BLaER1 treated with 17β-estradiol and CSF1 and Interleukin-3, amounts not matched to agents 10 nM and 100 nM (cell line): ENCODE measurements around the gene PDE7B.
"Not testable (repeated sequence)": the region's sequence is repeated elsewhere in the genome, so short reads cannot be mapped to it uniquely, and the experiment has no call there.

Experiments used
- H3K27ac ChIP-seq, 11 experiments: shearing (Covaris generic); formaldehyde crosslinking; 2 replicates each; pipeline ENCODE4 v1.8.1; 2022
- H3K27me3 ChIP-seq, 11 experiments: shearing (Covaris generic); formaldehyde crosslinking; 2 replicates each; pipeline ENCODE4 v1.8.1; 2022
- H3K36me3 ChIP-seq, 11 experiments: shearing (Covaris generic); formaldehyde crosslinking; 2 replicates each; pipeline ENCODE4 v1.8.1; 2022
- H3K4me1 ChIP-seq, 10 experiments: shearing (Covaris generic); formaldehyde crosslinking; 2 replicates each; pipeline ENCODE4 v1.8.1; 2022
- H3K4me2 ChIP-seq, 11 experiments: shearing (Covaris generic); formaldehyde crosslinking; 2 replicates each; pipeline ENCODE4 v1.8.1; 2022
- H3K4me3 ChIP-seq, 10 experiments: shearing (Covaris generic); formaldehyde crosslinking; 2 replicates each; pipeline ENCODE4 v1.8.1; 2022
- H3K9ac ChIP-seq, 11 experiments: shearing (Covaris generic); formaldehyde crosslinking; 2 replicates each; pipeline ENCODE4 v1.8.1; 2022
- H3K9me3 ChIP-seq, 11 experiments: shearing (Covaris generic); formaldehyde crosslinking; replicated peaks in 1 of 11; 2 replicates each; pipeline ENCODE4 v1.8.1; 2022
- H4K20me1 ChIP-seq, 11 experiments: shearing (Covaris generic); formaldehyde crosslinking; 2 replicates each; pipeline ENCODE4 v1.8.1; 2022
- Cebpa-rat ChIP-seq, 11 experiments: shearing (Covaris generic); IDR thresholded peaks; 2 replicates each; pipeline ENCODE4 v1.8.1; 2022

Gene PDE7B

DNA sequence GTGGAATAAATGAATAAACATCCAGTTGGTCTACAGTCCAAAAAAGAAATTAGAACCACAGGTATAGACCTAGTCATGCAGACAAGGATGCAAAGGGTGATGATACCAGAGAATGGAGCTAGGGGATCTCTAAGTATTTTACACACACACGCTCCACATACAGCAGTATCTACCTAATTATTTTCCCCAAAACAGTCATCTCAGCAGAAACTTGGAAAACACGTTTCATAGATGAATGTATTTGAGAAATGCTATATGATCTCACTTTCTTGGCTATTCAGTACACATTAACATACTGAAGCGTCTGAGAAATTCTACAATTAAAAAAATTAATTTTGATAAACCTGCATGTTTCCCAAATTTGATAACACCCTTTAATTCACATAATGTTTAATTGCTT lies 243.3 kb downstream of the PDE7B start:
- no peaks in the 10 kb centered on the region for H4K20me1 ChIP-seq
- no peak overlapping the region for H3K4me3 ChIP-seq
- TF ChIP-seq Cebpa-rat (IDR thresholded peaks at IDR 0.05), result no peak
- H3K4me2 ChIP-seq, result no peak overlapping the region
- H3K27me3 ChIP-seq, result no peaks in the 10 kb centered on the region
- H3K4me1 ChIP-seq, result no peaks in the 10 kb centered on the region
- no peak overlapping the region for H3K9ac ChIP-seq
- no peaks in the 10 kb centered on the region for H3K36me3 ChIP-seq
- H3K9me3 ChIP-seq, result peaks cover 0 to 6% (median 0%) of the 10 kb centered on the region in 11 experiments; a peak in 1 of 22 replicates
- no peak overlapping the region for H3K27ac ChIP-seq

DNA sequence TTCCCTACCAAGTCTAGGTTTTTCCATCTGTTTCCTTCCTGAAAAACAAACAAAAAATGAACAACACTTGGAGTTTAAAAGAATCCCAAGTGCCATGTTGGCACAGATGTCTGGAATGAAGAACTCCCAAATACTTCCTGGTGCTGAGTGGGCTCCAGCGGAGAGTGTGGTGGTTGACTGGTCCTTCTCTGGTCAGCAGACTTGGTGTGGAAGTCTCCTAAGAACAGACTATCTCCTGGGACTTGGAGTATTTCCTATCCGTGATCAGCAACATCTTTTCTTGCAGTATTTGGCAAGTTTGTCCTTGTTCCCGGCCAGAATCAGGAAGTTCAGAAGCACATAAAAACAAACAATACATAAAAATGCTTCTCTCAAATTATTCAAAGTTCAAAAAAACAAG lies 244.5 kb downstream of the PDE7B start:
- H3K4me3 ChIP-seq, result no peak overlapping the region
- H3K27ac ChIP-seq, result no peak overlapping the region
- H4K20me1 ChIP-seq, result no peaks in the 10 kb centered on the region
- H3K9ac ChIP-seq, result no peak overlapping the region
- peaks cover 0 to 6% (median 0%) of the 10 kb centered on the region in 11 experiments; a peak in 1 of 22 replicates for H3K9me3 ChIP-seq
- H3K36me3 ChIP-seq, result no peaks in the 10 kb centered on the region
- no peak for TF ChIP-seq Cebpa-rat (IDR thresholded peaks at IDR 0.05)
- no peaks in the 10 kb centered on the region for H3K27me3 ChIP-seq
- H3K4me1 ChIP-seq, result no peaks in the 10 kb centered on the region
- no peak overlapping the region for H3K4me2 ChIP-seq

DNA sequence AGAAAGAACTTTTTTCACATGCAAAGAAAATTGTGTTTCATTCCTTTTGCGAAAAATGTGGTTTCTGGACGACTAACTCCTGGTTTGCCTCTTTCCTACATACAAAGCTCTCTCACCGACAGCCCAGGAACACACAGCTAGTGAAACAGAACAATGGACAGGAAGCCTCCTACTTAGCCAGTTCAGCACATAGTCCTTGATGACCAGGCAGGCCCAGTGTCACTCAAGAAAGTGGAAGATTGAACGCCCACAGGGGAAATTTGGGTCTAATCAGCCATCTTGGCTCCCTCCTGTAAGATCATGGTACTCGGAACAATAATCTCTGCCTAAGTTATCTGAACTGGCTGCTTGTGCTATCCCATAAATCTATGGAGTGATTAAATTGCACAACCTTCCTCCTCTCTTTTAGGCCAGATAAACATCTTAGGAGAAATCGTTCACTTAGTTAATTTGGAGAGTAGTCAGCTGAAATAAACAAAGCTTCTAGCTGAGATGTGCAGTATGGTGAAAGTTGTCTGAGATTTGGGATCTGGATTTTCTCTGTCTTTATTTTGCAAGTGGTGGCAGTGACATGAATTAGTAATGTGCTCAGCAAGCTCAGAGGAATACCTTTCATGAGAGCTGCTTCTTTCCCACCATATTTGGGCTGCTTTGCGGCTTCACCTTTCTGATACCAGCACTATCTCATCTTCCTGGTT lies 251.6 kb downstream of the PDE7B start:
- no peak for TF ChIP-seq Cebpa-rat (IDR thresholded peaks at IDR 0.05)
- Histone ChIP-seq H3K9ac (no peak overlapping the region), H3K27ac (no peak overlapping the region), H3K36me3 (no peaks in the 10 kb centered on the region), H3K4me1 (no peaks in the 10 kb centered on the region), H3K4me2 (no peak overlapping the region), H3K27me3 (no peaks in the 10 kb centered on the region), H3K4me3 (no peak overlapping the region), H3K9me3 (no peaks in the 10 kb centered on the region), H4K20me1 (no peaks in the 10 kb centered on the region)

DNA sequence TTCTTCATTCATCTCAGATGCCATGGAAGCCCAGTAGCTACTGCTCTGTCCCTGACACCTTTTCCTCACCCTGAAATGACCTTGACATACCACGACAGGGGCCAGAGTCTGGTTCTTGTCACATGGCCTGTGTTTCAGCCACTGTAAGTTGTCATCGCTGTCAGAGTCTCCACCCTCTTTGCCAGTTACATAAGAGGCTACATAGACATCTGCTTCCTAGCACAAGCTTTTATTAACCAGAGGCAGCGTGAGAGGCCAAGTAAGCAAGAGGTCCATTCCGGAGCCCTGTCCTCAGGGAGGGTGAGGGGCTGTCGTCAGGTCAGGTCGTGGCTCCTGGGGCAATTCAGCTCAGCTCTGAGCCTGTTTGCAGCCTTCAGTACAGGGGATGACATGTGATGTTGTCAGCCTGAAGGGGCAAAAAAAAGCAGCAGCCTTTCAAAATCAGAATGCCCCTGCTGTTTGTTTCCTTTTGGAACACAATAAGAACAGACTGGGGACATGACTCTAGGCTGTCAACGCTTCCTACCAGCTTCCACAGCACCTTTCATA lies 252.3 kb downstream of the PDE7B start:
- H3K27me3 ChIP-seq, result no peaks in the 10 kb centered on the region
- no peak overlapping the region for H3K4me2 ChIP-seq
- H4K20me1 ChIP-seq, result no peaks in the 10 kb centered on the region
- H3K36me3 ChIP-seq, result no peaks in the 10 kb centered on the region
- no peaks in the 10 kb centered on the region for H3K9me3 ChIP-seq
- no peak overlapping the region for H3K27ac ChIP-seq
- TF ChIP-seq Cebpa-rat (IDR thresholded peaks at IDR 0.05), result no peak
- H3K9ac ChIP-seq, result no peak overlapping the region
- H3K4me3 ChIP-seq, result no peak overlapping the region
- no peaks in the 10 kb centered on the region for H3K4me1 ChIP-seq

DNA sequence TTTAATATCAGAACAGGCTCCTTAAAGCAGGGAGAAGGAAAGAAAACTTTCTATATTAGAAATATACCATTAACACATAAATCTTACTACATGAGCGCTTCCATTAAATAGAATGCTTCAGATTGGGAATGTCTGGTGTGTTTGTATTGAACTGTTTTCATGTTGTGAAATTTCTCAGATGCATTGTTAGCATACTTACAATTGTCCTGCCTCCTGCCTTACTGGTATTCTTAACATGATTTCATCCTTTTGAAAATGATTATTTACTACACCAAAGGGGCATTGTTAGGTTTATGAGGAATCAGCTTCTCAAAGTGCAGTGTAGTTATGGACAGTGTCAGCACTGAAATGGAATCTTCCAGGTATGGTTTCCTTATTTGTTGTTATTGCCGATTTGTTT lies 253.1 kb downstream of the PDE7B start:
- no peak overlapping the region for H3K4me2 ChIP-seq

DNA sequence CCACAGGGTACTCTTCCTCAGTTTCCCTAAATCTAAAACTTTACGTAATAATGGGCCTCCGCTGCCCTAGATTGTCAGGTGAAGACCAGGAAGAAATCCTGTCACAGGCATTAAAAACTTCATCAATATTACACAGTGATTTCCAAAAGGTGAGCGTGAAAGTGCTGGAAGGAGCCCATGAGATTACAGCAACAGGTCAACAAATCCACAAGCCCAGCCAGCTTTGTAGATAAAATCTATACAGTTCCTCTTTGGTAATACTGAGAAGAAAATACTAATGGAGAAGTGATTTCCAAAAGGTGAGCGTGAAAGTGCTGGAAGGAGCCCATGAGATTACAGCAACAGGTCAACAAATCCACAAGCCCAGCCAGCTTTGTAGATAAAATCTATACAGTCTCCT lies 254.3 kb downstream of the PDE7B start:
- H3K4me2 ChIP-seq, H3K36me3 ChIP-seq, H3K4me1 ChIP-seq, H4K20me1 ChIP-seq, H3K27ac ChIP-seq, H3K9ac ChIP-seq, H3K4me3 ChIP-seq, H3K27me3 ChIP-seq, H3K9me3 ChIP-seq: not testable (repeated sequence)

More for the DNA sequence above, 253.1 kb downstream of the PDE7B start:
- no peaks in the 10 kb centered on the region for H3K36me3 ChIP-seq
- H3K9ac ChIP-seq, result no peak overlapping the region
- no peak overlapping the region for H3K4me3 ChIP-seq
- H3K27ac ChIP-seq, result no peak overlapping the region
- no peaks in the 10 kb centered on the region for H3K9me3 ChIP-seq
- H4K20me1 ChIP-seq, result no peaks in the 10 kb centered on the region
- no peaks in the 10 kb centered on the region for H3K4me1 ChIP-seq
- no peak for TF ChIP-seq Cebpa-rat (IDR thresholded peaks at IDR 0.05)
- no peaks in the 10 kb centered on the region for H3K27me3 ChIP-seq

DNA sequence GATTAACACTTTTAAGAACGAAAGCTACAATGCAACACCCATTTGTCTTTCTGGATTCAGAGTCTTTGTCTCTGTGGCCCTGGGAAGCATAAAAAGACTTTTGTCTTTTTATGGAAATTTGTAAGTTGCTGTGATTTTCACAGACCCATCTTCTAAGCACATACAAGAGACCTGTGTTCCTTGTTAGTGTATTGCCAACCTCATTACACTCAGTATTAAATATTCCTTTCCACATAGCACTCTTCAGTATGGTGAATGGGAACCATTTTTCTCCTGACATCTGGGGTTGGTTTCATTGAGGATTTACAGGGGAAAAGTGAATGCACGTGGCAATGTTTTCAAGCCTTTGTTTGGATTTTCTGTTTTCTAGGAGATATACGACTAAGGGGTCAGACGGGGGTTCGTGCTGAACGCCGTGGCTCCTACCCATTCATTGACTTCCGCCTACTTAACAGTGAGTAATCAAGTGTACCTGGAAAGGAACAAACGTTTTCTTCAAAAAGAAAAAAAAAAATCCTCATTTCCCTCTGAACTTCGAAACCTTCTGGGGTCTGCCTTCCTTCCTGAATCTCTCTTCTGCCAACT lies 257.0 kb downstream of the PDE7B start:
- no peak overlapping the region for H3K27ac ChIP-seq

DNA sequence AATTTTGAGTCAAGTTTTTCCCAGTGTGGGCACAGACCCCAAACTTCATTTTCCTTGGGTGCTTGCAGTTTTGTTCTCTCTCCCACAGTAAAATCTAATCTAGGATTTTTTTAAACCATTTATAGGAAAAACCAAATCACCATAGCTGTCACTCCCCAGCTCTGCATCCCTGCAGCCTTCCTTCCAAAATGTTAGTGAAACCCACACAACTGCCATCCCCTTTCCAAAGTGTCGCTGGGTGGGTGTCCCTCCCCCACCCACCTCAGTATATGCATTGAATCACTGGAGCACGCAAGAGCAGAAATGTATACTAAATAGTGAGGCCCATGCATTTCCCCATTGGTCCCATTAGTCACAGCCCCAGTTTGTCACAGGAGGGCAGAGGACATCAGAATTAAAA lies 260.3 kb downstream of the PDE7B start:
- Histone ChIP-seq H4K20me1 (no peaks in the 10 kb centered on the region), H3K4me3 (no peak overlapping the region), H3K36me3 (no peaks in the 10 kb centered on the region), H3K9ac (no peak overlapping the region), H3K4me1 (peaks cover 0 to 9% (median 0%) of the 10 kb centered on the region in 10 experiments; a peak in 6 of 20 replicates), H3K27ac (no peak overlapping the region), H3K9me3 (no peaks in the 10 kb centered on the region), H3K4me2 (no peak overlapping the region), H3K27me3 (no peaks in the 10 kb centered on the region)
- no peak for TF ChIP-seq Cebpa-rat (IDR thresholded peaks at IDR 0.05)

More for the DNA sequence above, 257.0 kb downstream of the PDE7B start:
- H4K20me1 ChIP-seq, result no peaks in the 10 kb centered on the region
- no peak for TF ChIP-seq Cebpa-rat (IDR thresholded peaks at IDR 0.05)
- H3K4me2 ChIP-seq, result no peak overlapping the region
- H3K4me1 ChIP-seq, result peaks cover 0 to 1% (median 0%) of the 10 kb centered on the region in 10 experiments; a peak in 5 of 20 replicates
- no peaks in the 10 kb centered on the region for H3K9me3 ChIP-seq
- no peaks in the 10 kb centered on the region for H3K36me3 ChIP-seq
- H3K27me3 ChIP-seq, result no peaks in the 10 kb centered on the region
- no peak overlapping the region for H3K9ac ChIP-seq
- no peak overlapping the region for H3K4me3 ChIP-seq

DNA sequence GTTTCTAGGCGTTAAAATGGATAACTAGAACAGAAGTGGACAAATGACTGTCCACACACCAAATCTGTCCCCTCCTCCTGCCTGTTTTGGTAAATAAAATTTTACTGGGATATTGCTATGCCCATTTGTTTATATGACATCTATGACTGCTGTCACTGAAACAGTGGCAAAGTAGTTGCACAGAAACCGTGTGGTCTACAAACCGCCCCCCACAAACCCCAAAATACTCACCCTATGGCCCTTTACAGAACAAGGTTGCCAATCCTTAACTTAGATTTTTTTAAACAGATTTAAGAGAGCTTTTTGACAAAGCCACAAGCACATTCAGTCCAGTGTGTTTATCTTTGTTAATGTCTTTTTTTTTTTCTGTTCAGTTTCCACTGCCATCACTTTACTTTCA lies 260.8 kb downstream of the PDE7B start:
- TF ChIP-seq Cebpa-rat (IDR thresholded peaks at IDR 0.05), result no peak
- no peak overlapping the region for H3K27ac ChIP-seq
- H3K27me3 ChIP-seq, result no peaks in the 10 kb centered on the region
- no peaks in the 10 kb centered on the region for H4K20me1 ChIP-seq
- no peak overlapping the region for H3K4me3 ChIP-seq
- H3K4me1 ChIP-seq, result peaks cover 0 to 9% (median 0%) of the 10 kb centered on the region in 10 experiments; a peak in 6 of 20 replicates
- H3K9me3 ChIP-seq, result no peaks in the 10 kb centered on the region
- H3K36me3 ChIP-seq, result no peaks in the 10 kb centered on the region
- H3K9ac ChIP-seq, result no peak overlapping the region
- no peak overlapping the region for H3K4me2 ChIP-seq
